H9 (cell line): ENCODE data around the gene RETREG3. TPM values are rescaled to one million over a fixed set of nuclear protein-coding genes. Genes with fewer than 3 reads are reported as not detected.
A peak's percentile ranks its signal among the peaks of the same experiment; 100 is the strongest.

Source experiments
- DNase-seq: peaks from one replicate; pipeline ENCODE4 v3.0.0-alpha.2; 2017
- H2AFZ ChIP-seq: one replicate; pipeline ENCODE4 v1.6.1; 2013; ENCODE audit warnings: mild to moderate bottlenecking, low read length, control low read depth, moderate library complexity
- H2AK5ac ChIP-seq: 2 replicates; pipeline ENCODE4 v1.6.1; 2013; ENCODE audit warnings: low read length, control low read depth, mixed read lengths; ENCODE audit not compliant: insufficient read length
- H2BK120ac ChIP-seq: one replicate; pipeline ENCODE4 v1.6.1; 2013; ENCODE audit warnings: low read depth, mild to moderate bottlenecking, low read length, control low read depth, inconsistent platforms; ENCODE audit not compliant: poor library complexity, severe bottlenecking
- H2BK12ac ChIP-seq: 2 replicates; pipeline ENCODE4 v1.6.1; 2013; ENCODE audit warnings: low read length, control low read depth, mixed read lengths, low read depth; ENCODE audit not compliant: insufficient read length
- H2BK15ac ChIP-seq: 2 replicates; pipeline ENCODE4 v1.6.1; 2013; ENCODE audit warnings: low read depth, low read length, control low read depth
- H2BK20ac ChIP-seq: one replicate; pipeline ENCODE4 v1.6.1; 2013; ENCODE audit warnings: low read depth, mild to moderate bottlenecking, low read length, control low read depth, inconsistent platforms; ENCODE audit not compliant: poor library complexity, severe bottlenecking
- H2BK5ac ChIP-seq: 2 replicates; pipeline ENCODE4 v1.6.1; 2013; ENCODE audit warnings: low read length, control low read depth, mixed read lengths; ENCODE audit not compliant: insufficient read length
- H3K14ac ChIP-seq: 2 replicates; pipeline ENCODE4 v1.6.1; 2013; ENCODE audit warnings: low read length, control low read depth; ENCODE audit not compliant: insufficient read depth
- H3K18ac ChIP-seq: 2 replicates; pipeline ENCODE4 v1.6.1; 2013; ENCODE audit warnings: low read depth, mild to moderate bottlenecking, mixed read lengths, low read length, control low read depth; ENCODE audit not compliant: insufficient read length
- H3K23ac ChIP-seq: 2 replicates; pipeline ENCODE4 v1.6.1; 2013; ENCODE audit warnings: low read length, control low read depth, mixed read lengths, low read depth; ENCODE audit not compliant: insufficient read length
- H3K23me2 ChIP-seq: 2 replicates; pipeline ENCODE4 v1.6.1; 2013; ENCODE audit warnings: low read depth, mild to moderate bottlenecking, mixed read lengths, low read length, control low read depth; ENCODE audit not compliant: insufficient read length, poor library complexity, severe bottlenecking
- H3K27ac ChIP-seq: 2 replicates; pipeline ENCODE4 v1.5.1; 2013; ENCODE audit warnings: low read length, control low read depth, mixed read lengths, low read depth; ENCODE audit not compliant: insufficient read length
- H3K27me3 ChIP-seq: 2 replicates; pipeline ENCODE4 v1.6.1; 2013; ENCODE audit warnings: low read length, control low read depth, inconsistent platforms; ENCODE audit not compliant: insufficient read depth
- H3K4ac ChIP-seq: 2 replicates; pipeline ENCODE4 v1.6.1; 2013; ENCODE audit warnings: low read depth, mild to moderate bottlenecking, control low read depth, inconsistent platforms, low read length, moderate library complexity
- H3K4me1 ChIP-seq: 2 replicates; pipeline ENCODE4 v1.6.1; 2013; ENCODE audit warnings: low read length, control low read depth, inconsistent platforms; ENCODE audit not compliant: insufficient read depth
- H3K4me2 ChIP-seq: 2 replicates; pipeline ENCODE4 v1.6.1; 2013; ENCODE audit warnings: low read length, control low read depth, mixed read lengths; ENCODE audit not compliant: insufficient read length, insufficient read depth
- H3K56ac ChIP-seq: 2 replicates; pipeline ENCODE4 v1.6.1; 2013; ENCODE audit warnings: low read depth, mild to moderate bottlenecking, mixed read lengths, low read length, control low read depth; ENCODE audit not compliant: insufficient read length
- H3K79me1 ChIP-seq: 2 replicates; pipeline ENCODE4 v1.6.1; 2013; ENCODE audit warnings: low read depth, mild to moderate bottlenecking, moderate library complexity, low read length, control low read depth, inconsistent platforms; ENCODE audit not compliant: insufficient read depth, poor library complexity, severe bottlenecking
- H3K79me2 ChIP-seq: 2 replicates; pipeline ENCODE4 v1.6.1; 2013; ENCODE audit warnings: low read length, control low read depth, inconsistent platforms; ENCODE audit not compliant: insufficient read depth
- H3K9ac ChIP-seq: 2 replicates; pipeline ENCODE4 v1.6.1; 2013; ENCODE audit warnings: low read length, control low read depth, mixed read lengths; ENCODE audit not compliant: insufficient read length; ENCODE audit errors: extremely low read depth
- H3K9me3 ChIP-seq: one replicate; pipeline ENCODE4 v1.6.1; 2013; ENCODE audit warnings: low read depth, low read length, inconsistent platforms; ENCODE audit not compliant: control insufficient read depth
- H3T11ph ChIP-seq: one replicate; pipeline ENCODE4 v1.6.1; 2013; ENCODE audit warnings: mild to moderate bottlenecking, low read length, control low read depth, inconsistent platforms
- H4K20me1 ChIP-seq: one replicate; pipeline ENCODE4 v1.6.1; 2013; ENCODE audit not compliant: control insufficient read depth, insufficient read length, insufficient read depth
- H4K5ac ChIP-seq: 2 replicates; pipeline ENCODE4 v1.6.1; 2013; ENCODE audit warnings: low read depth, mild to moderate bottlenecking, mixed read lengths, low read length, control low read depth; ENCODE audit not compliant: insufficient read length
- H4K8ac ChIP-seq: replicated peaks from 2 replicates; pipeline ENCODE4 v1.6.1; 2013; ENCODE audit warnings: low read length, control low read depth, mixed read lengths, low read depth; ENCODE audit not compliant: insufficient read length
- H4K91ac ChIP-seq: 2 replicates; pipeline ENCODE4 v1.6.1; 2013; ENCODE audit warnings: low read depth, mild to moderate bottlenecking, moderate library complexity, mixed read lengths, low read length, control low read depth; ENCODE audit not compliant: insufficient read length
- H3K27ac Mint-ChIP-seq, 3 experiments: 2 replicates in 2 of 3; 3 replicates in 1 of 3; pipeline ENCODE4 v1.8.0; 2020 to 2021; ENCODE audit warnings: mixed read lengths in 3 of 3, mild to moderate bottlenecking in 1 of 3, moderate library complexity in 1 of 3
- H3K27me3 Mint-ChIP-seq: 2 replicates; pipeline ENCODE4 v1.8.0; 2021; ENCODE audit warnings: low read depth, mild to moderate bottlenecking, moderate library complexity, mixed read lengths
- H3K36me3 Mint-ChIP-seq, 3 experiments: 2 replicates in 2 of 3; 3 replicates in 1 of 3; pipeline ENCODE4 v1.8.0; 2020 to 2021; ENCODE audit warnings: low read depth in 3 of 3, mixed read lengths in 3 of 3; ENCODE audit not compliant: insufficient read depth in 1 of 3
- H3K4me1 Mint-ChIP-seq, 2 experiments: 2 replicates each; pipeline ENCODE4 v1.8.0; 2020; ENCODE audit warnings: mixed read lengths in 2 of 2
- H3K4me3 Mint-ChIP-seq, 2 experiments: 2 replicates in 1 of 2; 3 replicates in 1 of 2; pipeline ENCODE4 v1.8.0; 2020 to 2021; ENCODE audit warnings: mild to moderate bottlenecking in 2 of 2, mixed read lengths in 2 of 2, moderate library complexity in 1 of 2
- H3K9me3 Mint-ChIP-seq, 2 experiments: 2 replicates in 1 of 2; 3 replicates in 1 of 2; pipeline ENCODE4 v1.8.0; 2020; ENCODE audit warnings: mild to moderate bottlenecking in 2 of 2, mixed read lengths in 2 of 2, moderate library complexity in 1 of 2
- WGBS: extraction: QIAGEN DNeasy Blood & Tissue Kit; methylation state at CpG from one replicate; pipeline ENCODE4 v1.1.7; 2013; ENCODE audit warnings: missing lambda C conversion rate, low lambda C conversion rate, mixed read lengths; ENCODE audit not compliant: insufficient read length; ENCODE audit errors: extremely low coverage; 5-methylcytosine and 5-hydroxymethylcytosine counted together
- long read RNA-seq: library from polyadenylated mRNA; unstranded; transcript quantifications from one replicate; pipeline ENCODE4 v2.0.0, GENCODE V29; 2020
- total RNA-seq: library from RNA; stranded (reverse); gene quantifications from 2 replicates; pipeline ENCODE4 v1.2.1, GENCODE V29; 2021
- TF ChIP-seq, protein P1 (sequence below): fragments of 200-600 bp; sonication (generic); conservative IDR thresholded peaks from 3 replicates; pipeline ENCODE4 v1.8.0; 2021; ENCODE audit warnings: antibody characterized with exemption, mild to moderate bottlenecking

The RETREG3 gene, protein sequence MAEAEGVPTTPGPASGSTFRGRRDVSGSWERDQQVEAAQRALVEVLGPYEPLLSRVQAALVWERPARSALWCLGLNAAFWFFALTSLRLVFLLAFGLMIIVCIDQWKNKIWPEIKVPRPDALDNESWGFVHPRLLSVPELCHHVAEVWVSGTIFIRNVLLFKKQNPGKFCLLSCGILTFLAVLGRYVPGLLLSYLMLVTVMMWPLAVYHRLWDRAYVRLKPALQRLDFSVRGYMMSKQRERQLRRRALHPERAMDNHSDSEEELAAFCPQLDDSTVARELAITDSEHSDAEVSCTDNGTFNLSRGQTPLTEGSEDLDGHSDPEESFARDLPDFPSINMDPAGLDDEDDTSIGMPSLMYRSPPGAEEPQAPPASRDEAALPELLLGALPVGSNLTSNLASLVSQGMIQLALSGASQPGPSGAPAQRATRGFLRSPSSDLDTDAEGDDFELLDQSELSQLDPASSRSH
- total RNA-seq: 47.3 and 51.1 TPM in 2 replicates
- long read RNA-seq, transcript RETREG3-201 (9 exons, 3,759 nt): major isoform, 294 of 356 reads
- long read RNA-seq, transcript RETREG3-205 (8 exons, 1,632 nt): minor isoform, 11 of 356 reads
- long read RNA-seq, partial matches to known transcripts: 1 of 356 reads
- long read RNA-seq, other reads (novel, unspliced or antisense): 50 of 356 reads

DNA sequence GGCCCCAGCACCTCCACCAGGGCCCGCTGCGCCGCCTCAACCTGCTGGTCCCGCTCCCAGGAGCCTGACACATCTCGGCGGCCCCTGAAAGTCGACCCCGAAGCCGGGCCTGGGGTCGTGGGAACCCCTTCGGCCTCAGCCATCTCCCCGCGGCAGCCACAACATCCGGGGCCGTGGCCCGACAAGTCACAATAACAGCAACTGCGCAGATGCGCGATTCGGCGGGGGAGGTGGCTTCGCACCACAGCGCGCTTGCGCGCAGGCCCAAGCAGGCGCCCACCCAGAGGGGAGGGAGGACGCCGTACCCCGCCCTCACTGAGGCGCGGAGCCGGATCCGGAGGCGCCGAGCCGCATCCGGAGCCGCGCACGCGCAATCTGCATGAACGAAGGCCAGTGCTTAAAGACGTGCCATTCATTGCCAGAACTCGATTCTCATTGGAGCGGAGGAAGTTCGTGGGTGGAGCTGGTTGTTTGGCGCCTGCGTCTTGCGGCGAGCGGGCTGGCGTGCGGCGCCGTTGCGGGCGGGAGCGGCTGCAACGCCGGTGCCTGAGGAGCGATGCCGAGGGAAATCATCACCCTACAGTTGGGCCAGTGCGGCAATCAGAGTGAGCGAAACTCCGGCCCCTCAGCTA lies at the start of gene RETREG3, which contains the start of gene TUBG1:
Gene RETREG3, minus strand, starts transcription at position 193 of the 632 bp plus-strand sequence. Its CDS starts 50 bp downstream, at position 143.
Gene TUBG1, plus strand, starts transcription at position 502 of the 632 bp plus-strand sequence. Its CDS starts 55 bp downstream, at position 557.
- H3K4me1 ChIP-seq: no peaks in the 10 kb centered on the region
- Mint-ChIP-seq H3K4me3 (peak within 1 kb of the TSS; percentile 96 to 98), H3K9me3 (peaks cover 0 to 3% of the 10 kb centered on the region in 2 experiments; a peak in 1 of 5 replicates), H3K27ac (peak within 1 kb of the TSS; percentile 94 to 99 (median 95)), H3K27me3 (no peaks in the 10 kb centered on the region), H3K4me1 (peaks cover 10 to 11% of the 10 kb centered on the region in 2 experiments), H3K36me3 (peaks cover 22 to 30% (median 30%) of the 10 kb centered on the region in 3 experiments)
- peak within 1 kb of the TSS; percentile 88 for H3K14ac ChIP-seq
- peaks cover 4% of the 10 kb centered on the region for H3K79me1 ChIP-seq
- peak within 1 kb of the TSS; percentile 13 for H3K27ac ChIP-seq
- no peak within 1 kb of the TSS for H4K8ac ChIP-seq
- H4K91ac ChIP-seq: no peak within 1 kb of the TSS
- TF ChIP-seq, protein P1, sequence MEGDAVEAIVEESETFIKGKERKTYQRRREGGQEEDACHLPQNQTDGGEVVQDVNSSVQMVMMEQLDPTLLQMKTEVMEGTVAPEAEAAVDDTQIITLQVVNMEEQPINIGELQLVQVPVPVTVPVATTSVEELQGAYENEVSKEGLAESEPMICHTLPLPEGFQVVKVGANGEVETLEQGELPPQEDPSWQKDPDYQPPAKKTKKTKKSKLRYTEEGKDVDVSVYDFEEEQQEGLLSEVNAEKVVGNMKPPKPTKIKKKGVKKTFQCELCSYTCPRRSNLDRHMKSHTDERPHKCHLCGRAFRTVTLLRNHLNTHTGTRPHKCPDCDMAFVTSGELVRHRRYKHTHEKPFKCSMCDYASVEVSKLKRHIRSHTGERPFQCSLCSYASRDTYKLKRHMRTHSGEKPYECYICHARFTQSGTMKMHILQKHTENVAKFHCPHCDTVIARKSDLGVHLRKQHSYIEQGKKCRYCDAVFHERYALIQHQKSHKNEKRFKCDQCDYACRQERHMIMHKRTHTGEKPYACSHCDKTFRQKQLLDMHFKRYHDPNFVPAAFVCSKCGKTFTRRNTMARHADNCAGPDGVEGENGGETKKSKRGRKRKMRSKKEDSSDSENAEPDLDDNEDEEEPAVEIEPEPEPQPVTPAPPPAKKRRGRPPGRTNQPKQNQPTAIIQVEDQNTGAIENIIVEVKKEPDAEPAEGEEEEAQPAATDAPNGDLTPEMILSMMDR: peak; percentile 41; the same call in 2 of the 3 replicates
- H2BK120ac ChIP-seq: no peak within 1 kb of the TSS
- no peak within 1 kb of the TSS for H2BK15ac ChIP-seq
- peak within 1 kb of the TSS; percentile 94 for H3K9ac ChIP-seq
- peaks cover 10% of the 10 kb centered on the region for H3K23me2 ChIP-seq
- no peaks in the 10 kb centered on the region for H3K9me3 ChIP-seq
- H2BK20ac ChIP-seq: no peak within 1 kb of the TSS
- H4K20me1 ChIP-seq: no peaks in the 10 kb centered on the region
- no CpG with 5 or more reads among the region's 66 CpGs for WGBS
- H2BK5ac ChIP-seq: peak within 1 kb of the TSS; percentile 70
- peak; percentile 100 for DNase-seq
- H3K23ac ChIP-seq: no peak within 1 kb of the TSS
- H3K56ac ChIP-seq: no peak within 1 kb of the TSS
- no peak within 1 kb of the TSS for H3K4ac ChIP-seq
- H3K27me3 ChIP-seq: no peaks in the 10 kb centered on the region
- H3T11ph ChIP-seq: no peak within 1 kb of the TSS
- H3K79me2 ChIP-seq: peaks cover 9% of the 10 kb centered on the region; the same call in 1 of the 2 replicates
- peak within 1 kb of the TSS; percentile 27 for H4K5ac ChIP-seq
- H2AFZ ChIP-seq: no peak within 1 kb of the TSS
- H3K4me2 ChIP-seq: peak within 1 kb of the TSS; percentile 74
- H2BK12ac ChIP-seq: no peak within 1 kb of the TSS
- no peak within 1 kb of the TSS for H3K18ac ChIP-seq
- no peak within 1 kb of the TSS for H2AK5ac ChIP-seq
